Spleen (tissue), 7 donors: ENCODE measurements around the gene PLXNA1.

Source experiments
- POLR2A ChIP-seq, 3 donors: fragments of 450-650 bp; IDR thresholded peaks; one replicate each; pipeline ENCODE4 v1.5.1; 2017; ENCODE audit warnings: antibody characterized with exemption in 3 of 3, mild to moderate bottlenecking in 1 of 3
- TF ChIP-seq, protein P1 (sequence below), 11 experiments: fragments of 200-600 bp in 7 of 11; fragments of 450-650 bp in 4 of 11; sonication (generic) in 4 of 11; IDR thresholded peaks in 8 of 11; conservative IDR thresholded peaks in 3 of 11; 1 replicate in 7 of 11; 2 replicates in 4 of 11; pipeline versions ENCODE4 v1.4.0 to v1.8.0; 2016 to 2021; ENCODE audit warnings: antibody characterized with exemption in 11 of 11, inconsistent platforms in 4 of 11, mild to moderate bottlenecking in 1 of 11
- donor health status: DM: no; HTN: no; CAD: no; lungs with moderate emphysema.
- donor health status: DM: no; HTN: no; CAD: no.
- donor health status: DM: no; HTN: no; CAD: no.

DNA sequence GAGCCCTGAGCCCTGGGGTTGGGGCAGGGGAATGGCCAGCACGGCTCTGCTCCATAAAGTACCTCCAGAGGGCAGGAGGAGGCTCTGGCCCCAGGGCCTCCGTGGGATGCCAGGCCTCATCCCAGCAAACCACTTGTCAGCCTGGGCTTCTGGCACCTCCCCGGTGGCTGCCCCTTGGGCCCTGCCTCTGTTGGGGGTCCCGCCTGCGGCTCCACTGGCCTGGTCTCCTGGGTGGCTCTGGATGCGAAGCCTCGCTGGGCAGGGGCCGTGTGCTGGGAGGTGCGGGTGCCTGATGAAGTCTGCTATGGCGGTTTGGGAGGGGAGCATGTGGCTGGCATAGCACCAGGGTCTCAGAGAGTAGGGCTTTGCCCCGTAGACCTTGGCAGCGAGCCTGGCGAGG is 37.6 kb downstream of the PLXNA1 start:
- TF ChIP-seq, protein P1, sequence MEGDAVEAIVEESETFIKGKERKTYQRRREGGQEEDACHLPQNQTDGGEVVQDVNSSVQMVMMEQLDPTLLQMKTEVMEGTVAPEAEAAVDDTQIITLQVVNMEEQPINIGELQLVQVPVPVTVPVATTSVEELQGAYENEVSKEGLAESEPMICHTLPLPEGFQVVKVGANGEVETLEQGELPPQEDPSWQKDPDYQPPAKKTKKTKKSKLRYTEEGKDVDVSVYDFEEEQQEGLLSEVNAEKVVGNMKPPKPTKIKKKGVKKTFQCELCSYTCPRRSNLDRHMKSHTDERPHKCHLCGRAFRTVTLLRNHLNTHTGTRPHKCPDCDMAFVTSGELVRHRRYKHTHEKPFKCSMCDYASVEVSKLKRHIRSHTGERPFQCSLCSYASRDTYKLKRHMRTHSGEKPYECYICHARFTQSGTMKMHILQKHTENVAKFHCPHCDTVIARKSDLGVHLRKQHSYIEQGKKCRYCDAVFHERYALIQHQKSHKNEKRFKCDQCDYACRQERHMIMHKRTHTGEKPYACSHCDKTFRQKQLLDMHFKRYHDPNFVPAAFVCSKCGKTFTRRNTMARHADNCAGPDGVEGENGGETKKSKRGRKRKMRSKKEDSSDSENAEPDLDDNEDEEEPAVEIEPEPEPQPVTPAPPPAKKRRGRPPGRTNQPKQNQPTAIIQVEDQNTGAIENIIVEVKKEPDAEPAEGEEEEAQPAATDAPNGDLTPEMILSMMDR (IDR thresholded peaks at IDR 0.05 in 8 of 11, conservative IDR thresholded peaks at IDR 0.05 in 3 of 11) = no peak
- TF ChIP-seq POLR2A (IDR thresholded peaks at IDR 0.05) = no peak
